Endothelial cell of umbilical vein (primary cell): Measurements from ENCODE around the gene TRIM62. TPM values are rescaled to one million over a fixed set of nuclear protein-coding genes. Genes with fewer than 3 reads are reported as not detected.

Experiments
- BruUV-seq: library from RNA; stranded (reverse); fragments of 400-500 nt; replicated peaks from 2 replicates; lab custom pipeline; 2021; lab: Mats Ljungman, UMichigan
- CTCF ChIA-PET: fragments of 300-600, 350-600 bp; sonication (Branson Sonifier 250); formaldehyde crosslinking; loops from one replicate; lab custom pipeline; 2021; ENCODE audit warnings: antibody characterized with exemption, inconsistent platforms; lab: Charles Lee
- POLR2A ChIA-PET: fragments of 300-600, 350-600 bp; sonication (Branson Sonifier 250); formaldehyde crosslinking; loops from one replicate; lab custom pipeline; 2021; ENCODE audit warnings: antibody characterized with exemption, inconsistent platforms; lab: Charles Lee
- DNase-seq: peaks from one replicate; pipeline ENCODE4 v3.0.0-alpha.2; 2011; ENCODE audit warnings: low read depth, low spot score
- FAIRE-seq: peaks from 2 replicates; lab custom pipeline; 2011; peaks lifted over from hg19 to GRCh38; lab: Jason Lieb, UNC
- H2AFZ ChIP-seq: 2 replicates; pipeline ENCODE4 v1.6.0; 2012; ENCODE audit warnings: low read depth, low read length, control low read depth, inconsistent platforms
- H3K27ac ChIP-seq: 2 replicates; pipeline ENCODE4 v1.5.1; 2011; ENCODE audit warnings: low read depth, mild to moderate bottlenecking, control low read depth, low read length, moderate library complexity; ENCODE audit not compliant: insufficient read depth
- H3K27me3 ChIP-seq, 2 experiments: 2 replicates each; pipeline versions ENCODE4 v1.6.0 to v1.6.1; 2011; ENCODE audit warnings: low read length in 2 of 2, mixed read lengths in 1 of 2; ENCODE audit not compliant: control insufficient read depth in 2 of 2, insufficient read depth in 2 of 2
- H3K36me3 ChIP-seq, 2 experiments: 2 replicates in 1 of 2; 3 replicates in 1 of 2; pipeline ENCODE4 v1.5.1; 2011; ENCODE audit warnings: low read length in 2 of 2, mild to moderate bottlenecking in 1 of 2, moderate library complexity in 1 of 2; ENCODE audit not compliant: control insufficient read depth in 2 of 2, insufficient read depth in 2 of 2; ENCODE audit errors: extremely low read depth in 1 of 2
- H3K4me1 ChIP-seq: 3 replicates; pipeline ENCODE4 v1.5.1; 2011; ENCODE audit warnings: mild to moderate bottlenecking, low read length; ENCODE audit not compliant: control insufficient read depth, insufficient read depth; ENCODE audit errors: extremely low read depth
- H3K4me2 ChIP-seq: 2 replicates; pipeline ENCODE4 v1.6.1; 2011; ENCODE audit warnings: low read length, control low read depth, mixed read lengths; ENCODE audit not compliant: insufficient read depth
- H3K4me3 ChIP-seq, 3 experiments: fragments of 200-600 bp in 1 of 3; sonication (generic), shearing (Covaris generic) in 1 of 3; replicated peaks in 1 of 3; 2 replicates each; pipeline ENCODE4 v1.5.1; 2011 to 2016; ENCODE audit warnings: control low read depth in 3 of 3, low read length in 3 of 3, mild to moderate bottlenecking in 2 of 3, inconsistent platforms in 1 of 3, low read depth in 1 of 3, moderate library complexity in 1 of 3; ENCODE audit not compliant: insufficient read depth in 1 of 3
- H3K79me2 ChIP-seq: 2 replicates; pipeline ENCODE4 v1.6.0; 2012; ENCODE audit warnings: low read length, inconsistent platforms; ENCODE audit not compliant: control insufficient read depth, insufficient read depth
- H3K9ac ChIP-seq: replicated peaks from 2 replicates; pipeline ENCODE3; 2011; ENCODE audit warnings: low read length, control low read depth; ENCODE audit not compliant: insufficient read depth; ENCODE audit errors: extremely low read depth
- H3K9me1 ChIP-seq: replicated peaks from 3 replicates; pipeline ENCODE4 v1.6.0; 2011; ENCODE audit warnings: mild to moderate bottlenecking, low read length; ENCODE audit not compliant: control insufficient read depth, insufficient read depth; ENCODE audit errors: extremely low read depth
- H3K9me3 ChIP-seq: replicated peaks from 2 replicates; pipeline ENCODE4 v1.5.1; 2012; ENCODE audit warnings: low read length, inconsistent platforms; ENCODE audit not compliant: control insufficient read depth, insufficient read depth
- H4K20me1 ChIP-seq: replicated peaks from 2 replicates; pipeline ENCODE3; 2011; ENCODE audit warnings: mild to moderate bottlenecking, low read length; ENCODE audit not compliant: control insufficient read depth, insufficient read depth; ENCODE audit errors: extremely low read depth
- CTCF ChIP-seq, 2 donors: IDR thresholded peaks; 1 replicate in 1 of 2; 2 replicates in 1 of 2; pipeline ENCODE4 v1.5.1; 2011; ENCODE audit warnings: low read length in 2 of 2, mild to moderate bottlenecking in 2 of 2, moderate library complexity in 2 of 2, control low read depth in 1 of 2, inconsistent platforms in 1 of 2, low read depth in 1 of 2; ENCODE audit not compliant: insufficient read depth in 1 of 2; ENCODE audit errors: extremely low read depth in 1 of 2
- EZH2 ChIP-seq: IDR thresholded peaks from 2 replicates; pipeline ENCODE4 v1.6.1; 2012; ENCODE audit warnings: borderline replicate concordance, low read depth, mild to moderate bottlenecking, moderate library complexity, low read length, inconsistent platforms; ENCODE audit not compliant: severe bottlenecking
- FOS ChIP-seq: IDR thresholded peaks from 2 replicates; pipeline ENCODE4 v1.6.1; 2011; ENCODE audit warnings: mild to moderate bottlenecking, low read length, moderate library complexity, borderline replicate concordance; ENCODE audit not compliant: insufficient read depth
- GATA2 ChIP-seq: IDR thresholded peaks from 2 replicates; pipeline ENCODE4 v1.7.0; 2011; ENCODE audit warnings: low read depth, mild to moderate bottlenecking, moderate library complexity, mixed read lengths, low read length; ENCODE audit not compliant: insufficient read length, insufficient read depth
- JUN ChIP-seq: IDR thresholded peaks from 2 replicates; pipeline ENCODE4 v1.6.1; 2011; ENCODE audit warnings: borderline replicate concordance, low read depth; ENCODE audit not compliant: insufficient read length, insufficient read depth
- MAX ChIP-seq: IDR thresholded peaks from 2 replicates; pipeline ENCODE4 v1.6.1; 2011; ENCODE audit not compliant: insufficient read depth, insufficient read length
- MYC ChIP-seq: IDR thresholded peaks from one replicate; pipeline ENCODE4 v1.6.1; 2011; ENCODE audit warnings: mild to moderate bottlenecking, low read depth, low read length
- POLR2A ChIP-seq: IDR thresholded peaks from 2 replicates; pipeline ENCODE4 v1.6.1; 2012; ENCODE audit warnings: low read depth, mild to moderate bottlenecking, control low read depth, low read length
- POLR2AphosphoS5 ChIP-seq: IDR thresholded peaks from 2 replicates; pipeline ENCODE4 v1.6.1; 2012; ENCODE audit warnings: low read depth, mild to moderate bottlenecking, control low read depth, low read length, moderate library complexity; ENCODE audit not compliant: insufficient read depth
- dilution Hi-C: fragments of 300-500 bp; cut with MboI; formaldehyde crosslinking; loops from one replicate; pipeline ENCODE4 v1.15.0; 2019; ENCODE audit warnings: low sequenced_read_pairs; ENCODE audit not compliant: extremely low pct_ligation_motif_present
- intact Hi-C: fragments of 100-400 bp; cut with micrococcal nuclease; formaldehyde crosslinking; loops from one replicate; pipeline ENCODE4 v1.10.0; 2022
- polyA plus RNA-seq, 4 experiments: library from polyadenylated mRNA; depleted of rRNA in 3 of 4; stranded (reverse) in 3 of 4; unstranded in 1 of 4; fragments of >200 nt; gene quantifications; 2 replicates each; pipeline versions ENCODE4 v1.2.1 to v1.2.3, GENCODE V29; 2011 to 2012; ENCODE audit warnings: missing spikeins in 1 of 4
- total RNA-seq: library from RNA; stranded (reverse); gene quantifications from 2 replicates; pipeline ENCODE4 v1.2.3, GENCODE V29; 2021

Gene TRIM62
- total and polyA plus RNA-seq, 2 donors (not counting 3 experiments of a cell fraction or from before 2014, with no cell fraction given) = 8.3 to 9.3 TPM

GRCh38 chr1:33183306-33183705 lies 1.5 kb upstream of the TRIM62 start:
- no peak overlapping the region for H3K27ac ChIP-seq
- intact Hi-C loops = no loop called here
- peaks cover 16 to 20% of the 10 kb centered on the region in 2 experiments for H3K27me3 ChIP-seq
- BruUV-seq = no TSS peak
- ChIA-PET CTCF (interaction anchor here (1.0 kb wide), 1 partner anchor 10 kb away, joined by 3 read pairs; no protein-coding TSS in a partner anchor), POLR2A (no interaction called here)
- DNase-seq (no peak), FAIRE-seq (no peak)
- no peak overlapping the region for H3K9ac ChIP-seq
- H3K9me1 ChIP-seq = no peaks in the 10 kb centered on the region
- no peak overlapping the region for H3K4me2 ChIP-seq
- TF ChIP-seq EZH2 = no peak
- no peak for TF ChIP-seq POLR2AphosphoS5
- no peak for TF ChIP-seq MAX
- no peak for TF ChIP-seq JUN
- no peak for TF ChIP-seq GATA2
- TF ChIP-seq CTCF (IDR thresholded peaks at IDR 0.05; ENCODE audit: extremely low read depth in 1 of 2, insufficient read depth in 1 of 2, low read depth in 1 of 2, low read length in 2 of 2) = no peak
- TF ChIP-seq FOS = no peak
- no peak for TF ChIP-seq POLR2A
- TF ChIP-seq MYC = no peak
- no peak overlapping the region for H2AFZ ChIP-seq
- dilution Hi-C loops = no loop called here
- H3K4me1 ChIP-seq = peaks cover 5% of the 10 kb centered on the region
- H4K20me1 ChIP-seq = no peaks in the 10 kb centered on the region
- H3K79me2 ChIP-seq = no peaks in the 10 kb centered on the region
- H3K4me3 ChIP-seq = no peak overlapping the region
- peaks cover 0 to 4% of the 10 kb centered on the region in 2 experiments for H3K36me3 ChIP-seq
- no peaks in the 10 kb centered on the region for H3K9me3 ChIP-seq
